Prostate gland (tissue), 2 donors: ENCODE data around the gene ZNF383. TPM values are rescaled to one million over a fixed set of nuclear protein-coding genes. Genes with fewer than 3 reads are reported as not detected.
"Not testable (repeated sequence)": the region's sequence is repeated elsewhere in the genome, so short reads cannot be mapped to it uniquely, and the experiment has no call there.

Experiments
- DNase-seq: peaks from one replicate; pipeline ENCODE4 v3.0.0-alpha.2; 2019; ENCODE audit warnings: low spot score
- H3K27ac ChIP-seq, 2 donors: fragments of 200-600 bp; sonication (generic); 2 replicates each; pipeline ENCODE4 v1.5.1; 2017 to 2019
- H3K27me3 ChIP-seq: fragments of 200-600 bp; sonication (generic); replicated peaks from 2 replicates; pipeline ENCODE4 v1.5.1; 2019; ENCODE audit not compliant: insufficient read depth
- H3K36me3 ChIP-seq, 2 donors: fragments of 200-600 bp; sonication (generic); 1 replicate in 1 of 2; 2 replicates in 1 of 2; pipeline versions ENCODE4 v1.5.1 to v1.8.1; 2017 to 2019
- H3K4me1 ChIP-seq: fragments of 200-600 bp; sonication (generic); replicated peaks from 2 replicates; pipeline ENCODE4 v1.5.1; 2019
- H3K4me3 ChIP-seq, 2 donors: fragments of 200-600 bp; sonication (generic); 2 replicates each; pipeline ENCODE4 v1.5.1; 2017 to 2019
- H3K9me3 ChIP-seq: fragments of 200-600 bp; sonication (generic); 2 replicates; pipeline ENCODE4 v1.5.1; 2017
- POLR2A ChIP-seq: fragments of 450-650 bp; IDR thresholded peaks from one replicate; pipeline ENCODE4 v1.6.1; 2016; ENCODE audit warnings: antibody characterized with exemption, mild to moderate bottlenecking
- POLR2AphosphoS5 ChIP-seq: sonication (generic); formaldehyde crosslinking; IDR thresholded peaks from one replicate; pipeline ENCODE4 v1.6.1; 2017; ENCODE audit warnings: antibody characterized with exemption
- WGBS: methylation state at CpG from one replicate; pipeline ENCODE4 v1.1.5; 2018; 5-methylcytosine and 5-hydroxymethylcytosine counted together
- intact Hi-C: fragments of 100-400 bp; cut with DNase I; formaldehyde crosslinking; loops from one replicate; pipeline ENCODE4 v1.14.2; 2022
- total RNA-seq, 2 donors: library from RNA; depleted of rRNA; stranded (reverse); fragments of >200 nt; gene quantifications; one replicate each; pipeline ENCODE4 v1.1.0, GENCODE V29; 2016
- TF ChIP-seq, protein P1 (sequence below), 4 experiments: fragments of 200-600 bp in 2 of 4; fragments of 450-650 bp in 2 of 4; sonication (generic) in 2 of 4; IDR thresholded peaks; 1 replicate in 3 of 4; 2 replicates in 1 of 4; pipeline ENCODE4 v1.5.1; 2016 to 2019; ENCODE audit warnings: antibody characterized with exemption in 4 of 4, mild to moderate bottlenecking in 2 of 4, moderate library complexity in 2 of 4

The ZNF383 gene
- total RNA-seq, 2 donors from 2014 or later = 6.6 to 7.8 TPM

GRCh38 chr19:37227996-37228395 lies 10.0 kb downstream of the ZNF383 start:
- H3K9me3 ChIP-seq = no peaks in the 10 kb centered on the region
- 34% methylated on average over 12 of the region's 12 CpGs for WGBS
- H3K27ac ChIP-seq = no peak overlapping the region
- no peak for DNase-seq
- H3K4me1 ChIP-seq = no peaks in the 10 kb centered on the region
- no peaks in the 10 kb centered on the region for H3K27me3 ChIP-seq
- H3K4me3 ChIP-seq = no peak overlapping the region
- no peak for TF ChIP-seq POLR2A
- no peak for TF ChIP-seq POLR2AphosphoS5
- TF ChIP-seq, protein P1, sequence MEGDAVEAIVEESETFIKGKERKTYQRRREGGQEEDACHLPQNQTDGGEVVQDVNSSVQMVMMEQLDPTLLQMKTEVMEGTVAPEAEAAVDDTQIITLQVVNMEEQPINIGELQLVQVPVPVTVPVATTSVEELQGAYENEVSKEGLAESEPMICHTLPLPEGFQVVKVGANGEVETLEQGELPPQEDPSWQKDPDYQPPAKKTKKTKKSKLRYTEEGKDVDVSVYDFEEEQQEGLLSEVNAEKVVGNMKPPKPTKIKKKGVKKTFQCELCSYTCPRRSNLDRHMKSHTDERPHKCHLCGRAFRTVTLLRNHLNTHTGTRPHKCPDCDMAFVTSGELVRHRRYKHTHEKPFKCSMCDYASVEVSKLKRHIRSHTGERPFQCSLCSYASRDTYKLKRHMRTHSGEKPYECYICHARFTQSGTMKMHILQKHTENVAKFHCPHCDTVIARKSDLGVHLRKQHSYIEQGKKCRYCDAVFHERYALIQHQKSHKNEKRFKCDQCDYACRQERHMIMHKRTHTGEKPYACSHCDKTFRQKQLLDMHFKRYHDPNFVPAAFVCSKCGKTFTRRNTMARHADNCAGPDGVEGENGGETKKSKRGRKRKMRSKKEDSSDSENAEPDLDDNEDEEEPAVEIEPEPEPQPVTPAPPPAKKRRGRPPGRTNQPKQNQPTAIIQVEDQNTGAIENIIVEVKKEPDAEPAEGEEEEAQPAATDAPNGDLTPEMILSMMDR (IDR thresholded peaks at IDR 0.05) = peak in 3 of 4 experiments; percentile 13 to 24 (median 23)
- peaks cover 0 to 16% of the 10 kb centered on the region in 2 donors for H3K36me3 ChIP-seq
- intact Hi-C loops = no loop called here

DNA sequence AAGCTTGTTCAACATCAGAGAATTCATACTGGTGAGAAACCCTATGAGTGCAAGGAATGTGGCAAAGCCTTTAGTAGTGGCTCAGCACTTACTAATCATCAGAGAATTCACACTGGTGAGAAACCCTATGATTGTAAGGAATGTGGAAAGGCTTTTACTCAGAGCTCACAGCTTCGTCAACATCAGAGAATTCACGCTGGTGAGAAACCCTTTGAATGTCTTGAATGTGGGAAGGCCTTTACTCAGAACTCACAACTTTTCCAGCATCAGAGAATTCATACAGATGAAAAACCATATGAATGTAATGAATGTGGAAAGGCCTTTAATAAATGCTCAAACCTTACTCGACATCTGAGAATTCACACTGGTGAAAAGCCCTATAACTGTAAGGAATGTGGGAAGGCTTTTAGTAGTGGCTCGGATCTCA lies 25.2 kb downstream of the ZNF383 start:
- TF ChIP-seq, protein P1 (IDR thresholded peaks at IDR 0.05) = no peak
- TF ChIP-seq POLR2A (no peak), POLR2AphosphoS5 (no peak)
- Histone ChIP-seq H3K36me3 (peaks cover 12 to 38% of the 10 kb centered on the region in 2 donors), H3K4me3 (no peak overlapping the region), H3K27ac (no peak overlapping the region), H3K27me3 (no peaks in the 10 kb centered on the region), H3K4me1 (no peaks in the 10 kb centered on the region), H3K9me3 (no peaks in the 10 kb centered on the region)
- intact Hi-C loops = no loop called here
- WGBS = 97% methylated on average over 4 of the region's 4 CpGs
- no peak for DNase-seq

DNA sequence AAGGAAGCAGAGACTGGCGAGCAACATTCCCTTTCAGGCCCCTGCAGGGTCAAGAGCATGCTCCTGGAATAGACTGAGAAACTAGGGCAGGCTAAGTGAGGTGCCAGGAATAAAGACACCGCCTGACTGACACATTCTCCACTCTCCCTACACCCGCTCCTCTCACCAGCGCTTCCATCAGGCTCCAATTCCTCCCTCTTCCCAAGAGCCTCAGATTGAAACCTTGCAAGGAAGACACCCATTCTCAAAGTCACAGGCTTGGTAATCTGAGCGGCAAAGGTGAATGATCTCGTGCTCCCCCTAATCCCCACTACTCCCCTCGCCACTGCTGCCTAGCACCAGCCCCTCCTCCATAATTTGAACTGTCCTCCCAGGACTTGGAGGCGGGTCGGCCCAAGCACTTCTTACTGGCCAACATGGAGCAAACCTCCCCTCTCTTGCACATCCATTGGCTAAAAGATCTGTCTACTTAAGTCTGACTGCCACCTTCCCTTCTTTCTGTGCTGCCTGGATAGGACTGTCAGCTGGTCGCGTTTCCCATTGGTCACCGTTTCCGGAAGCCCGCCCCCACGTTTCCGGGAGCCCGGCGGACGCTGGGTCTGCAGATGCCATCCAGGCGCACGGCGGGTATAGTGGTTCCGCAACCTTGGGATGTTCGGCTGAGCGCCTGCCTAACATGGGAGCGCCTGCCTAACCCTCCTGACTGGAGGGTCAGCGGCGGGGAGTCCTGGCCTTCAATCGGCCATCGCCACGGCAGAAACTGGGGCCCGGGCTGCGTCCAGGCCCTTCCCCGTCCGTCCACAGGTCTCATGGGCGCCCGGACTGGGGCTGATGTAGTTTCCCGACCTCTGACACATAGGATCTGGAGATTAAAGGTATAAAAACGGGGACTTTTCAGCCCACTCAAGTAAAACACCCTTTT lies 33.6 kb downstream of the ZNF383 start:
- peak; percentile 75 for DNase-seq
- Histone ChIP-seq H3K4me1 (no peaks in the 10 kb centered on the region), H3K27ac (no peak overlapping the region), H3K27me3 (no peaks in the 10 kb centered on the region), H3K4me3 (peak overlapping the region; percentile 36 to 50), H3K9me3 (no peaks in the 10 kb centered on the region), H3K36me3 (no peaks in the 10 kb centered on the region)
- intact Hi-C loops = no loop called here
- TF ChIP-seq POLR2A (no peak), POLR2AphosphoS5 (peak; percentile 72)
- TF ChIP-seq, protein P1 (IDR thresholded peaks at IDR 0.05) = no peak
- 2% methylated on average over 39 of the region's 39 CpGs for WGBS

- H3K4me3 ChIP-seq, H3K9me3 ChIP-seq, H3K27me3 ChIP-seq, DNase-seq, H3K4me1 ChIP-seq, H3K36me3 ChIP-seq, intact Hi-C loops, H3K27ac ChIP-seq: not testable (repeated sequence)
- WGBS = 100% methylated on average over 1 of the region's 1 CpG
Measured at GRCh38 chr19:37263028-37263427, 45.0 kb downstream of the ZNF383 start.

DNA sequence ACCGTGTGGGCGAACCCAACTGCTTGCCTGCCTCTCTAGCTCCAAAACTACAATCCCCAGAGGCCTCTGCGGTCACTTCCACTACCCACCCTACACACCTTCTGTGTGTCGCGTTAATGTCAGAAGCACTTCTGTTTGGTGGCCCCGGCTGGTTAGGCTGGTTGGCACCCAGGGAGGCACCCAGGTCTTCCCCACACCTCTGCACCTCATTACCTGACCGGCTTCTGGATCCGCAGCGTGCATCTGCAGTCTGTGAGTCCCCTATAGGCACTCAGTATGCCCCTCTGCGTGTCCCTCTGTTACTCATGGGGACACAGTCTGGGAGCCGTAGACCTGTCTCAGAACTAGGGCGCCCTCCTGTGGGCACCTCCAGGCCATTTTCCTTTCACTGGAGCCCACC lies 49.0 kb downstream of the ZNF383 start:
- H3K4me3 ChIP-seq, H3K27me3 ChIP-seq, H3K4me1 ChIP-seq, intact Hi-C loops, H3K27ac ChIP-seq, H3K9me3 ChIP-seq, H3K36me3 ChIP-seq, DNase-seq: not testable (repeated sequence)
- WGBS = 91% methylated on average over 7 of the region's 12 CpGs

- DNase-seq, H3K4me1 ChIP-seq, H3K27me3 ChIP-seq, H3K9me3 ChIP-seq, H3K36me3 ChIP-seq, intact Hi-C loops, H3K4me3 ChIP-seq, H3K27ac ChIP-seq: not testable (repeated sequence)
- 89% methylated on average over 4 of the region's 4 CpGs for WGBS
Measured at GRCh38 chr19:37267755-37268154, 49.7 kb downstream of the ZNF383 start.

GRCh38 chr19:37280656-37281055 lies 62.6 kb downstream of the ZNF383 start:
- H3K36me3 ChIP-seq, H3K9me3 ChIP-seq, H3K4me1 ChIP-seq, DNase-seq, H3K27ac ChIP-seq, H3K27me3 ChIP-seq, intact Hi-C loops, H3K4me3 ChIP-seq: not testable (repeated sequence)
- WGBS = 96% methylated on average over 19 of the region's 30 CpGs

GRCh38 chr19:37284020-37284419 lies 66.0 kb downstream of the ZNF383 start:
- DNase-seq, intact Hi-C loops, H3K27ac ChIP-seq, H3K4me1 ChIP-seq, H3K36me3 ChIP-seq, H3K9me3 ChIP-seq, H3K4me3 ChIP-seq, H3K27me3 ChIP-seq: not testable (repeated sequence)
- WGBS = 83% methylated on average over 1 of the region's 37 CpGs

DNA sequence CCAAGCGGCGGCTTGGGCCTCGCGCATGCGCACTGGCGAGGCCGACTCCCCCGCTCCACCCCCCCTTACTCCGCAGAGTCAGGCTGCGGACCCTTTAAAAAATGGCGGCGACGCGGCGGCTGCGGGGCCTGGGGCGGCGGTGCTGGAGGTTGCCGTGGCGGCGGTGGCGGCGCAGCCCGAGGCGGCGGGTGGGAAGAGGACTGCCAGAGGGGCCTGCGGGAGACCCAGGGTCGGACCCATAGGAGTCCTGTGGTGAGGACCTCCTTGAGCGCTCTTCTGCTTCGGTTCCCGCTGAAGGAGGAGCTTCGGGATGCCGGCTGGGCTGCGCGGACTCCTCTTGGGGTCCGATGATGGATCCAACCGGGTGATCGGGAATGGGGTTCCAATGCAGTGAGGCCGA lies 71.2 kb downstream of the ZNF383 start:
- H3K9me3 ChIP-seq, H3K36me3 ChIP-seq, intact Hi-C loops, DNase-seq, H3K27me3 ChIP-seq, H3K27ac ChIP-seq, H3K4me1 ChIP-seq, H3K4me3 ChIP-seq: not testable (repeated sequence)
- 94% methylated on average over 34 of the region's 39 CpGs for WGBS
